ENCODE data around the gene CTXN2. TPM values are rescaled to one million over a fixed set of nuclear protein-coding genes. Genes with fewer than 3 reads are reported as not detected.

The CTXN2 gene
- total RNA-seq, 1 donor from 2014 or later, result not detected

DNA sequence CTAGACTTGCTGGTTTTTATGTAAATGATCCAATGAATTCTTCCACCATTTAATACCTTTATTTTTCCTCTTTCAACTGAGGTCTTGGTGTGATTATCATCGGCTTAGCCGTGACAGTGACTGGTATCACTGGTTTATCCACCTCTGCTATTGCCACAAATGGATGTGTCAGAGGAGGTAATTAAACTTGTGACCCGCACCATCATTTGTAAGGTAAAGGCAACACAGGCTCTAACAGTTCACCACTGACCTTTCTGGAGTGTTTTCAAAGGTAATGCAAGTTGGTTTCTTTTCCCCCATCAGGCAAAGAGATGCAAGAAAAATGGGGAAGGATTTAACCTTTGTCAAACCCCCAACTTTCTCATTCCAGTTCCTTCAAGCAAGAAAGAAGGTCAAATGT lies 34.3 kb downstream of the CTXN2 start:
- TF ChIP-seq, protein P1, sequence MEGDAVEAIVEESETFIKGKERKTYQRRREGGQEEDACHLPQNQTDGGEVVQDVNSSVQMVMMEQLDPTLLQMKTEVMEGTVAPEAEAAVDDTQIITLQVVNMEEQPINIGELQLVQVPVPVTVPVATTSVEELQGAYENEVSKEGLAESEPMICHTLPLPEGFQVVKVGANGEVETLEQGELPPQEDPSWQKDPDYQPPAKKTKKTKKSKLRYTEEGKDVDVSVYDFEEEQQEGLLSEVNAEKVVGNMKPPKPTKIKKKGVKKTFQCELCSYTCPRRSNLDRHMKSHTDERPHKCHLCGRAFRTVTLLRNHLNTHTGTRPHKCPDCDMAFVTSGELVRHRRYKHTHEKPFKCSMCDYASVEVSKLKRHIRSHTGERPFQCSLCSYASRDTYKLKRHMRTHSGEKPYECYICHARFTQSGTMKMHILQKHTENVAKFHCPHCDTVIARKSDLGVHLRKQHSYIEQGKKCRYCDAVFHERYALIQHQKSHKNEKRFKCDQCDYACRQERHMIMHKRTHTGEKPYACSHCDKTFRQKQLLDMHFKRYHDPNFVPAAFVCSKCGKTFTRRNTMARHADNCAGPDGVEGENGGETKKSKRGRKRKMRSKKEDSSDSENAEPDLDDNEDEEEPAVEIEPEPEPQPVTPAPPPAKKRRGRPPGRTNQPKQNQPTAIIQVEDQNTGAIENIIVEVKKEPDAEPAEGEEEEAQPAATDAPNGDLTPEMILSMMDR (IDR thresholded peaks at IDR 0.05; ENCODE audit: insufficient read depth, low read length, poor library complexity, severe bottlenecking), result no peak
- Histone ChIP-seq H3K27me3 (ENCODE audit: control insufficient read depth, insufficient read depth, low read length) (no peaks in the 10 kb centered on the region), H3K4me3 (ENCODE audit: low read depth, low read length) (no peak overlapping the region), H3K36me3 (ENCODE audit: control insufficient read depth, insufficient read depth, low read length) (no peaks in the 10 kb centered on the region)
- no peak for DNase-seq (ENCODE audit: low read depth)

- no peaks in the 10 kb centered on the region for H3K36me3 ChIP-seq (ENCODE audit: control insufficient read depth, insufficient read depth, low read length)
- TF ChIP-seq, protein P1 (IDR thresholded peaks at IDR 0.05; ENCODE audit: insufficient read depth, low read length, poor library complexity, severe bottlenecking), result no peak
- H3K4me3 ChIP-seq (ENCODE audit: low read depth, low read length), result no peak overlapping the region
- DNase-seq (ENCODE audit: low read depth), result no peak
- no peaks in the 10 kb centered on the region for H3K27me3 ChIP-seq (ENCODE audit: control insufficient read depth, insufficient read depth, low read length)
These were observed 39.0 kb downstream of the CTXN2 start for GRCh38 chr15:48230498-48230897.

- no peak for DNase-seq (ENCODE audit: low read depth)
- Histone ChIP-seq H3K36me3 (ENCODE audit: control insufficient read depth, insufficient read depth, low read length) (no peaks in the 10 kb centered on the region), H3K4me3 (ENCODE audit: low read depth, low read length) (no peak overlapping the region), H3K27me3 (ENCODE audit: control insufficient read depth, insufficient read depth, low read length) (no peaks in the 10 kb centered on the region)
- TF ChIP-seq, protein P1 (IDR thresholded peaks at IDR 0.05; ENCODE audit: insufficient read depth, low read length, poor library complexity, severe bottlenecking), result no peak
These were observed 41.8 kb downstream of the CTXN2 start for GRCh38 chr15:48233246-48233645.

GRCh38 chr15:48239334-48239733 lies 47.9 kb downstream of the CTXN2 start:
- no peaks in the 10 kb centered on the region for H3K27me3 ChIP-seq (ENCODE audit: control insufficient read depth, insufficient read depth, low read length)
- H3K4me3 ChIP-seq (ENCODE audit: low read depth, low read length), result no peak overlapping the region
- no peak for DNase-seq (ENCODE audit: low read depth)
- TF ChIP-seq, protein P1 (IDR thresholded peaks at IDR 0.05; ENCODE audit: insufficient read depth, low read length, poor library complexity, severe bottlenecking), result no peak
- no peaks in the 10 kb centered on the region for H3K36me3 ChIP-seq (ENCODE audit: control insufficient read depth, insufficient read depth, low read length)

- TF ChIP-seq, protein P1 (IDR thresholded peaks at IDR 0.05; ENCODE audit: insufficient read depth, low read length, poor library complexity, severe bottlenecking), result no peak
These were observed 50.5 kb downstream of the CTXN2 start for GRCh38 chr15:48242015-48242414.

DNA sequence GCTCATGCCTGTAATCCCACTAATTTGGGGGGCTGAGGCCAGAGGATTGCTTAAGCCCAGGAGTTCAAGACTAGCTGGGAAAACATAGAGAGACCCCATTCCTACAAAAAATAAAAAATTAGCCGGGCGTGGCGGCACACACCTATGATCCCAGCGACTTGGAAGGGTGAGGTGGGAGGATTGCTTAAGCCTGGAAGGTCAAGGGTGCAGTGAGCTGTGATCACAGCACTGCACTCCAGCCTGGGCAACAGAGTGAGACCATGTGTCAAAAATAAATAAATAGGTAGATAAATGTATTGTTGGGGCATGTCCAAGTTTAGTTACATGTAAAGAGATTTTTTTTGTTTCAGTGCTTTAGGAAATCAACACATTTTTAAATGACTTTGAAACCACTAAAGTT lies 51.1 kb downstream of the CTXN2 start:
- TF ChIP-seq, protein P1 (IDR thresholded peaks at IDR 0.05; ENCODE audit: insufficient read depth, low read length, poor library complexity, severe bottlenecking), result no peak

More at GRCh38 chr15:48242015-48242414, 50.5 kb downstream of the CTXN2 start:
- DNase-seq (ENCODE audit: low read depth), result no peak
- Histone ChIP-seq H3K4me3 (ENCODE audit: low read depth, low read length) (no peak overlapping the region), H3K27me3 (ENCODE audit: control insufficient read depth, insufficient read depth, low read length) (no peaks in the 10 kb centered on the region), H3K36me3 (ENCODE audit: control insufficient read depth, insufficient read depth, low read length) (no peaks in the 10 kb centered on the region)

More for the DNA sequence above, 51.1 kb downstream of the CTXN2 start:
- DNase-seq (ENCODE audit: low read depth), result no peak
- Histone ChIP-seq H3K27me3 (ENCODE audit: control insufficient read depth, insufficient read depth, low read length) (no peaks in the 10 kb centered on the region), H3K36me3 (ENCODE audit: control insufficient read depth, insufficient read depth, low read length) (no peaks in the 10 kb centered on the region), H3K4me3 (ENCODE audit: low read depth, low read length) (no peak overlapping the region)

All from kidney epithelial cell (primary cell).